ENCODE data around the gene DHX35.
"Not testable (repeated sequence)": the region's sequence is repeated elsewhere in the genome, so short reads cannot be mapped to it uniquely, and the experiment has no call there.

GRCh38 chr20:38960187-38960687 is 1.9 kb upstream of the DHX35 start:
- TF ChIP-seq CTCF (conservative IDR thresholded peaks at IDR 0.05); EZH2 (IDR thresholded peaks at IDR 0.05; ENCODE audit: low read depth): not testable (repeated sequence)
